CD14-positive monocyte (primary cell): ENCODE measurements around the gene CARNS1. TPM values are rescaled to one million over a fixed set of nuclear protein-coding genes. Genes with fewer than 3 reads are reported as not detected.
"Not testable (repeated sequence)": the region's sequence is repeated elsewhere in the genome, so short reads cannot be mapped to it uniquely, and the experiment has no call there.

Experiments used
- DNase-seq, 3 donors: peaks; one replicate each; pipeline ENCODE4 v3.0.0-alpha.2; 2011 to 2022
- H2AFZ ChIP-seq: 2 replicates; pipeline ENCODE4 v1.6.0; 2012; ENCODE audit warnings: mild to moderate bottlenecking, low read depth, low read length, inconsistent platforms; ENCODE audit not compliant: insufficient read depth, poor library complexity, severe bottlenecking
- H3K27ac ChIP-seq, 2 donors: 1 replicate in 1 of 2; 2 replicates in 1 of 2; pipeline ENCODE4 v1.5.1; 2012 to 2013; ENCODE audit warnings: low read length in 2 of 2, control low read depth in 1 of 2, inconsistent platforms in 1 of 2, low read depth in 1 of 2, mild to moderate bottlenecking in 1 of 2
- H3K27me3 ChIP-seq, 2 donors: one replicate each; pipeline versions ENCODE4 v1.6.0 to v1.6.1; 2011 to 2013; ENCODE audit warnings: low read length in 2 of 2; ENCODE audit not compliant: control insufficient read depth in 2 of 2, insufficient read depth in 2 of 2
- H3K36me3 ChIP-seq, 2 donors: replicated peaks in 1 of 2; 1 replicate in 1 of 2; 2 replicates in 1 of 2; pipeline versions ENCODE4 v1.5.1 to v1.6.1; 2012 to 2013; ENCODE audit warnings: low read length in 2 of 2, control low read depth in 1 of 2, inconsistent platforms in 1 of 2, mild to moderate bottlenecking in 1 of 2; ENCODE audit not compliant: insufficient read depth in 2 of 2, control insufficient read depth in 1 of 2
- H3K4me1 ChIP-seq, 2 donors: 1 replicate in 1 of 2; 2 replicates in 1 of 2; pipeline versions ENCODE4 v1.5.1 to v1.6.1; 2012 to 2013; ENCODE audit warnings: low read length in 2 of 2, control low read depth in 1 of 2, inconsistent platforms in 1 of 2, mild to moderate bottlenecking in 1 of 2, moderate library complexity in 1 of 2; ENCODE audit not compliant: insufficient read depth in 2 of 2, control insufficient read depth in 1 of 2
- H3K4me2 ChIP-seq: replicated peaks from 2 replicates; pipeline ENCODE3; 2012; ENCODE audit warnings: low read length, moderate library complexity, mild to moderate bottlenecking; ENCODE audit not compliant: poor library complexity, severe bottlenecking; ENCODE audit errors: extremely low read depth
- H3K4me3 ChIP-seq, 3 experiments: fragments of 200-600 bp in 1 of 3; sonication (generic) in 1 of 3; replicated peaks in 1 of 3; 1 replicate in 2 of 3; 2 replicates in 1 of 3; pipeline ENCODE4 v1.5.1; 2011 to 2013; ENCODE audit warnings: low read length in 3 of 3, mild to moderate bottlenecking in 3 of 3, control low read depth in 2 of 3, low read depth in 2 of 3, inconsistent platforms in 1 of 3, moderate library complexity in 1 of 3
- H3K79me2 ChIP-seq: 2 replicates; pipeline ENCODE4 v1.6.0; 2012; ENCODE audit warnings: mild to moderate bottlenecking, control low read depth, inconsistent platforms, low read length, moderate library complexity; ENCODE audit not compliant: insufficient read depth
- H3K9ac ChIP-seq: 2 replicates; pipeline ENCODE4 v1.6.0; 2017; ENCODE audit warnings: low read length, mild to moderate bottlenecking; ENCODE audit not compliant: insufficient read depth, poor library complexity, severe bottlenecking
- H3K9me3 ChIP-seq, 2 donors: replicated peaks in 1 of 2; 1 replicate in 1 of 2; 2 replicates in 1 of 2; pipeline versions ENCODE4 v1.5.1 to v1.6.1; 2012 to 2013; ENCODE audit warnings: low read length in 2 of 2, control low read depth in 1 of 2; ENCODE audit not compliant: control insufficient read depth in 1 of 2, insufficient read depth in 1 of 2
- H4K20me1 ChIP-seq: 2 replicates; pipeline ENCODE4 v1.6.0; 2012; ENCODE audit warnings: mild to moderate bottlenecking, low read length, control low read depth, moderate library complexity; ENCODE audit not compliant: insufficient read depth
- H3K27ac Mint-ChIP-seq, 7 donors: one replicate each; pipeline ENCODE4 v1.8.0; 2020; ENCODE audit warnings: mild to moderate bottlenecking in 7 of 7, mixed read lengths in 7 of 7, moderate library complexity in 6 of 7, inconsistent platforms in 2 of 7
- H3K27me3 Mint-ChIP-seq, 3 donors: one replicate each; pipeline ENCODE4 v1.8.0; 2021 to 2022; ENCODE audit warnings: low read depth in 3 of 3, mild to moderate bottlenecking in 3 of 3, mixed read lengths in 3 of 3, moderate library complexity in 3 of 3, inconsistent platforms in 1 of 3
- H3K36me3 Mint-ChIP-seq, 2 donors: one replicate each; pipeline ENCODE4 v1.8.0; 2020; ENCODE audit warnings: mixed read lengths in 2 of 2, inconsistent platforms in 1 of 2, mild to moderate bottlenecking in 1 of 2
- H3K4me1 Mint-ChIP-seq: one replicate; pipeline ENCODE4 v1.8.0; 2020; ENCODE audit warnings: mild to moderate bottlenecking, mixed read lengths
- H3K4me3 Mint-ChIP-seq, 2 donors: one replicate each; pipeline ENCODE4 v1.8.0; 2020; ENCODE audit warnings: mild to moderate bottlenecking in 2 of 2, mixed read lengths in 2 of 2, moderate library complexity in 1 of 2
- H3K9me3 Mint-ChIP-seq, 7 donors: one replicate each; pipeline ENCODE4 v1.8.0; 2020 to 2022; ENCODE audit warnings: mixed read lengths in 7 of 7, mild to moderate bottlenecking in 6 of 7, moderate library complexity in 6 of 7, inconsistent platforms in 2 of 7
- WGBS: methylation state at CpG from one replicate; pipeline ENCODE4 v1.1.5; 2013; ENCODE audit warnings: missing lambda C conversion rate; ENCODE audit not compliant: insufficient coverage; 5-methylcytosine and 5-hydroxymethylcytosine counted together
- intact Hi-C, 2 donors: fragments of 100-400 bp; cut with micrococcal nuclease; formaldehyde crosslinking; loops; one replicate each; pipeline versions ENCODE4 v1.15.0 to v1.15.1; 2023
- polyA plus RNA-seq, 3 donors: library from polyadenylated mRNA; depleted of rRNA in 1 of 3; unstranded in 2 of 3; stranded (reverse) in 1 of 3; fragments of 300-500 nt in 2 of 3; fragments of >200 nt in 1 of 3; fragmentation: Illumina TruSeq in 2 of 3; gene quantifications; 1 replicate in 2 of 3; 2 replicates in 1 of 3; pipeline ENCODE4 v1.2.3, GENCODE V29; 2012 to 2021
- TF ChIP-seq, protein P1 (sequence below): fragments of 200-600 bp; IDR thresholded peaks from one replicate; pipeline ENCODE4 v1.8.0; 2022; ENCODE audit warnings: antibody characterized with exemption, mild to moderate bottlenecking

The CARNS1 gene
- polyA plus RNA-seq, 3 donors = 0.09 TPM; not detected in 2

DNA sequence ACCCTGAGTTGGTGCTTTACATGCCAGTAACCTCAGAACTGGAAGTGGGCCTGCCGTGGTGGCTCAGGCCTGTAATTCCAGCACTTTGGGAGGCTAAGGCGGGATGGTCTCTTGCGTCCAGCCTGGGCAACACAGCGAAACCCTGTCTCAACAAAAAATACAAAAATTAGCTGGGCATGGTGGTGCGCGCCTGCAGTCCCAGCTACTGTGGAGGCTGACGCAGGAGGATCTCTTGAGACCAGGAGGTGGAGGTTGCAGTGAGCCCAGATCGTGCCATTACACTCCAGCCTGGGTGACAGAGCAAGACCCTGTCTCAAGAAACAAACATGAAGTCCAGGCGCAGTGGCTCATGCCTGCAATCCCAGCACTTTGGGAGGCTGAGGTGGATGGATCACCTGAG, 12.4 kb upstream of the CARNS1 start:
- intact Hi-C loops = loop anchor here (2.0 to 5.0 kb wide), 3 partner anchors 64 to 102 kb away; partner anchors contain the start of genes TMEM134 (in 2 of the 2) and PITPNM1 (in 1 of the 2)
- not testable (repeated sequence) for H3K27me3 ChIP-seq, H3K27me3 Mint-ChIP-seq, DNase-seq, H3K9me3 ChIP-seq, H3K9me3 Mint-ChIP-seq, H2AFZ ChIP-seq
- H3K4me1 ChIP-seq = peaks cover 69 to 92% of the 10 kb centered on the region in 2 donors
- peak overlapping the region; percentile 74 for H3K9ac ChIP-seq
- Mint-ChIP-seq H3K36me3 (peaks cover 30 to 50% of the 10 kb centered on the region in 2 donors), H3K27ac (peak overlapping the region; percentile 73 to 95 (median 87)), H3K4me3 (peak overlapping the region; percentile 82 to 93), H3K4me1 (peaks cover 80% of the 10 kb centered on the region)
- 88% methylated on average over 5 of the region's 9 CpGs for WGBS
- peak overlapping the region in 2 of 3 experiments; percentile 82 to 83 for H3K4me3 ChIP-seq
- peak overlapping the region; percentile 65 to 85 for H3K27ac ChIP-seq
- peaks cover 64% of the 10 kb centered on the region for H4K20me1 ChIP-seq
- peak overlapping the region; percentile 84 for H3K4me2 ChIP-seq
- H3K79me2 ChIP-seq = peaks cover 76% of the 10 kb centered on the region
- H3K36me3 ChIP-seq = peaks cover 35 to 40% of the 10 kb centered on the region in 2 donors

DNA sequence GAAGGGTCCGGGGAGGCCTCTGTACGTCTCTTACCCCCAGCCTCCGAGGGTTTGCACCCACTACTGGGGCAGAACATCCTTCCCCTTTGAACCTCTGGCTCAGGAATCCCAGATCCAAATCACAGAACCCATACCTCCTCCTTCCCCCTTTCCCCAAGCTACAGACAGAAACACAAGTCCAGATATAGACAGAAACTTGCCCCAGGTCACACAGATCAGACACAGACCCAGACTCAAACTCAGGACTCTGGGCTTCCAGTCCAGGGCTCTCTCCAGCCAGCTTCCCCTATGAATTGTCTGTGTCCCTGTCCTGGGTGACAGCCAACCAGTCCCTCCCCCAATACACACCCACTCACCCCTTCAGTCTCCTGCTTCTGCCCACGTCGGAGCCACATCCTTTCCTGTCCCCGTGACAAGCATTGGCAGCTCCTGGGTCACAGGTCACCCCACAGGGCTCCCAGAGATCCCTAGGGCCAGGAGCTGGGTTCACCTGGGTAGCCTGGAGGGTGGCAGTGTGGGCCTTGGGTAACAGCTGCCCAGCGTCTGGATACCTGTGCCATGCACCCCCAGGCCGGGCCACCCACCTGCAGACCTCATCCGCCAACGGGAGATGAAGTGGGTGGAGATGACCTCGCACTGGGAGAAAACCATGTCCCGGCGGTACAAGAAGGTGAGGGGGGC, 10.8 kb upstream of the CARNS1 start:
- H2AFZ ChIP-seq = peak overlapping the region; percentile 63
- H3K36me3 ChIP-seq = peaks cover 20 to 24% of the 10 kb centered on the region in 2 donors
- no peaks in the 10 kb centered on the region for H3K27me3 ChIP-seq
- Mint-ChIP-seq H3K4me3 (peak overlapping the region; percentile 82 to 93), H3K27me3 (no peaks in the 10 kb centered on the region), H3K4me1 (peaks cover 83% of the 10 kb centered on the region), H3K27ac (peak overlapping the region; percentile 72 to 93 (median 84)), H3K36me3 (peaks cover 23 to 35% of the 10 kb centered on the region in 2 donors), H3K9me3 (no peaks in the 10 kb centered on the region)
- peak overlapping the region; percentile 74 for H3K9ac ChIP-seq
- H3K4me2 ChIP-seq = peak overlapping the region; percentile 84
- peak in 2 of 3 donors; percentile 35 to 36 for DNase-seq
- 25% methylated on average over 10 of the region's 13 CpGs for WGBS
- H3K79me2 ChIP-seq = peaks cover 61% of the 10 kb centered on the region
- TF ChIP-seq, protein P1, sequence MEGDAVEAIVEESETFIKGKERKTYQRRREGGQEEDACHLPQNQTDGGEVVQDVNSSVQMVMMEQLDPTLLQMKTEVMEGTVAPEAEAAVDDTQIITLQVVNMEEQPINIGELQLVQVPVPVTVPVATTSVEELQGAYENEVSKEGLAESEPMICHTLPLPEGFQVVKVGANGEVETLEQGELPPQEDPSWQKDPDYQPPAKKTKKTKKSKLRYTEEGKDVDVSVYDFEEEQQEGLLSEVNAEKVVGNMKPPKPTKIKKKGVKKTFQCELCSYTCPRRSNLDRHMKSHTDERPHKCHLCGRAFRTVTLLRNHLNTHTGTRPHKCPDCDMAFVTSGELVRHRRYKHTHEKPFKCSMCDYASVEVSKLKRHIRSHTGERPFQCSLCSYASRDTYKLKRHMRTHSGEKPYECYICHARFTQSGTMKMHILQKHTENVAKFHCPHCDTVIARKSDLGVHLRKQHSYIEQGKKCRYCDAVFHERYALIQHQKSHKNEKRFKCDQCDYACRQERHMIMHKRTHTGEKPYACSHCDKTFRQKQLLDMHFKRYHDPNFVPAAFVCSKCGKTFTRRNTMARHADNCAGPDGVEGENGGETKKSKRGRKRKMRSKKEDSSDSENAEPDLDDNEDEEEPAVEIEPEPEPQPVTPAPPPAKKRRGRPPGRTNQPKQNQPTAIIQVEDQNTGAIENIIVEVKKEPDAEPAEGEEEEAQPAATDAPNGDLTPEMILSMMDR = no peak
- H3K4me1 ChIP-seq = peaks cover 82 to 95% of the 10 kb centered on the region in 2 donors
- peak overlapping the region; percentile 65 to 85 for H3K27ac ChIP-seq
- H3K9me3 ChIP-seq = no peaks in the 10 kb centered on the region
- H3K4me3 ChIP-seq = peak overlapping the region; percentile 56 to 83 (median 82)
- intact Hi-C loops = loop anchor here in 1 of 2 donors (5.0 kb wide), 1 partner anchor 63 kb away; the partner anchor contains the start of gene TMEM134
- peaks cover 59% of the 10 kb centered on the region for H4K20me1 ChIP-seq
